NCI-H187 treated with DMSO at 0.1 percent for 48 hours (cell line): ENCODE data around the gene ANO3.

ENCODE experiments used
- DNase-seq: peaks from one replicate; lab custom pipeline; 2025; lab: John Stamatoyannopoulos, UW

ANO3 gene

DNA sequence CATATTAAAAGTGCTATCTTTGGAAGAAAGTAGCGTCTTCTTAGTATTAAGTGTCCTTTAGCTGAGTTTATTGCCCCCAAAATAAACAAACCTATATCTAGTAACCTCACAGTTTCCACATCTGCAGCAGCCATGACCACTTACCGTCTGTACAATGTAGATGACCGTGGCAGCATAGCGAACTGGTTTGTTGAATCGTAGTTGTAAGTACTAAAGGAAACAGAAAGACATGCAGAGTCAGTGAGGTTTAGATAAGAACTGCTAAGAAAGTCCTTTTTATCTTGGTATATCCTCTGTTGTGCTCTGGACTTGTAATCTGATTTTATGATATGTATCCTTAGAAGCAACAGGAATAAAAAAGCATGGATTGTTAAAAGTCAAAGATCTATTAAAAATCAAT is 380.6 kb downstream of the ANO3 start:
- no peak for DNase-seq
